ENCODE results near the gene KRT1. TPM values are rescaled to one million over a fixed set of nuclear protein-coding genes. Genes with fewer than 3 reads are reported as not detected.

KRT1 gene
- total RNA-seq, 2 donors from 2014 or later, result 1.5 to 18.1 TPM

DNA sequence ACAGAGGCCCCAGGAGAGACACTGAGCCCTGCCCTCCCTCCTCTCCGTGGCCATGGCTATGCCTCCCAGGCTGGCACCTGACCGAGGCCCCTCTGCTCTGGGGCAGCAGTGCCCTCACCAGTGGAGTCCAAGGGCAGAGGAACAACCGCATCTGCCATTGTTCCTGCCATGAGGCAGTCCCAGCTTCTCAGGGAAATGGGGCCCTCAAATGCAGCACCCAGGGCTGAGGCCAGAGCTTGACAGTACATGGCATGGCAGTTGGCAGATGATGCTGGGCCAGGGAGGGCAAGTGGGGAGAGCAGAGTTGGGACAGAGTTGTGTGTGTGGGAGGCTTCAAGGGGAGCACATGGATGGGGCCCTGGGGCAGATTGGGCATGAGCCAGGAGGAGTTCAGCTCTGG is 44.2 kb upstream of the KRT1 start:
- Histone ChIP-seq H3K4me1 (replicated peaks) (no peaks in the 10 kb centered on the region), H3K4me3 (no peak overlapping the region), H3K27ac (no peak overlapping the region), H3K36me3 (no peaks in the 10 kb centered on the region), H3K9me3 (no peaks in the 10 kb centered on the region), H3K27me3 (replicated peaks; ENCODE audit: insufficient read depth) (no peaks in the 10 kb centered on the region)
- DNase-seq (ENCODE audit: low spot score), result no peak
- TF ChIP-seq CTCF (IDR thresholded peaks at IDR 0.05) (no peak), POLR2AphosphoS5 (IDR thresholded peaks at IDR 0.05) (no peak), POLR2A (IDR thresholded peaks at IDR 0.05) (no peak)
- intact Hi-C loops (cut with DNase I), result no loop called here
- WGBS, result 100% methylated on average over 3 of the region's 3 CpGs

DNA sequence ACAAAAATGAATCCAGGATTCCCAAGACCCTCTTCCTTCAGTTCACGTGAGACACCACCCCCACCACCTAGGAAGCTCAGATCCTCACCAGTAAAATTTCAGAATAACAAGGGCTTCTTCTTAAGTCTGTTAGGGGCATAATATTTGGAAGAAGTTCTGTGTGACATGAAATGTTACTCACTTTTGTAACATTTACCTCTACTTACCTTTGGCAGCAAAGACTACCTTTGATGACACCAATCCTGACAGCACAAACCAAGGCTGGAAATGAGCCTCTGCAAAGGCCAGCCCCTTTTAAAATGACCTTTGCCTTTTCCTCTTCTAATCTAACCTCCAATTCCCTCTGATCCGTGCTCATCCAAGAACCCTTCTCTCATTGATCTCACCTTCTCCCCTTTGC is 42.5 kb upstream of the KRT1 start:
- no peak for TF ChIP-seq POLR2A (IDR thresholded peaks at IDR 0.05)
- no peak for TF ChIP-seq POLR2AphosphoS5 (IDR thresholded peaks at IDR 0.05)
- TF ChIP-seq CTCF (IDR thresholded peaks at IDR 0.05), result no peak
- Histone ChIP-seq H3K9me3 (no peaks in the 10 kb centered on the region), H3K27me3 (replicated peaks; ENCODE audit: insufficient read depth) (no peaks in the 10 kb centered on the region), H3K4me1 (replicated peaks) (no peaks in the 10 kb centered on the region), H3K27ac (no peak overlapping the region), H3K4me3 (no peak overlapping the region), H3K36me3 (no peaks in the 10 kb centered on the region)
- DNase-seq (ENCODE audit: low spot score), result no peak
- WGBS, result 82% methylated on average over 2 of the region's 2 CpGs
- intact Hi-C loops (cut with DNase I), result no loop called here

DNA sequence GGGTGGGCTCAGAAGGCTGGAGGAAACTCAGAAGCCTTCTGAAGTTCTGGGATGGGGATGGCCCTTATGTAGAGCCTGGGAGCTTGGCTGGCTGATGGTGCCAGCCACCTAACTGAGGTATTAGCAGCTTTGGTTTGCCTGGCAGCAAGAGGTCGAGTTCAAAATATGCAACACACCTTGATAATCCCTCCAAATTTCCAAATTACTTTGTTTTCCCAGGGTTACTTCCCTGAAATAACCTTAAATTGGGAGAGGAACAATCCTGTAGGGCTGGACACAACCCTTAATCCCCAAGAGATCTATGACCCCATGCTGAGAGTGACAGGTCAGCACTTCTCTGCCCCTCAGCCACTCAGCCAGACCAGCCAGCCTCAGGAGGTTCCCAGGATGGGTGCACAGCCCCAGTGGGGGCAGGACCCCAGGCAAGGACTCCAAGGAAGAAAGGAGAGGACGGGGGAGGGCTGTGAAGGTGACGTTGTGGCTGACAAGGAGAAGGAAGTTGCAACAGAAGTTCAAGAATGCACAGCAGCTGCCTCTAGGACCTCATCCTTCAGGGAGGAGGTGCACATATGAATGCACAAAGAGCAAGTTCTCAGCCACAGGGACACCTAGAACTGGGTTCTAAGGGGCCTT is 41.7 kb upstream of the KRT1 start:
- no peaks in the 10 kb centered on the region for H3K9me3 ChIP-seq
- H3K27ac ChIP-seq, result no peak overlapping the region
- intact Hi-C loops (cut with DNase I), result no loop called here
- no peak for TF ChIP-seq CTCF (IDR thresholded peaks at IDR 0.05)
- TF ChIP-seq POLR2A (IDR thresholded peaks at IDR 0.05), result no peak
- no peak for TF ChIP-seq POLR2AphosphoS5 (IDR thresholded peaks at IDR 0.05)
- WGBS, result 43% methylated on average over 3 of the region's 3 CpGs
- no peak overlapping the region for H3K4me3 ChIP-seq
- H3K4me1 ChIP-seq (replicated peaks), result no peaks in the 10 kb centered on the region
- no peak for DNase-seq (ENCODE audit: low spot score)
- no peaks in the 10 kb centered on the region for H3K27me3 ChIP-seq (replicated peaks; ENCODE audit: insufficient read depth)
- H3K36me3 ChIP-seq, result no peaks in the 10 kb centered on the region

DNA sequence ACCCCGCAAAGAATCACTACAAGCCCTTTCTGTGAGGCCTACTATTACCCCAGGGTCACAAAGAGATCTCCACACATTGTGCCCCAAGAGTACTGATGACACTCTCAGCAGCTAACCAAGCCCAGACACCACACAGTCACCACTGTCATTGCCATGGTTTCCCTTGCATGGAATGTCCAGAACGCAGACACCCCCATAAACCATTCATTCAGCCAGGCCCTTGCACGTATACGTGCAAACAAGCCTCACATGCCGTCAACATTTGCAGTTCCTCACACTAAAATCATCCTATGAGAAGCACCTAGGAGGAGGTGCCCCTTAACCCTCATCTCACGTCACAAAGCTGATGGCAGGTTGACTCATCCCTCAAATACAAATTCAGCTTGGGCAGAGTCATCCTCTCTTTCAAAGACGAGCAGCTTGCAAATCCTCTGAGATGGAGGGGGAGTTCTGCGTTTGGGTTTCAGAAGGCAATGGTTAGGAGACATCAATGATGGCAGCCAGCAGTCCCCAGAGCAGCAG is 40.2 kb upstream of the KRT1 start:
- no peaks in the 10 kb centered on the region for H3K4me1 ChIP-seq (replicated peaks)
- no peak for DNase-seq (ENCODE audit: low spot score)
- no peak overlapping the region for H3K27ac ChIP-seq
- no peak for TF ChIP-seq POLR2AphosphoS5 (IDR thresholded peaks at IDR 0.05)
- TF ChIP-seq CTCF (IDR thresholded peaks at IDR 0.05), result no peak
- TF ChIP-seq POLR2A (IDR thresholded peaks at IDR 0.05), result no peak
- H3K27me3 ChIP-seq (replicated peaks; ENCODE audit: insufficient read depth), result no peaks in the 10 kb centered on the region
- WGBS, result 78% methylated on average over 8 of the region's 8 CpGs
- H3K9me3 ChIP-seq, result no peaks in the 10 kb centered on the region
- H3K36me3 ChIP-seq, result no peaks in the 10 kb centered on the region
- intact Hi-C loops (cut with DNase I), result no loop called here
- no peak overlapping the region for H3K4me3 ChIP-seq

GRCh38 chr12:52716061-52716460 is 35.9 kb upstream of the KRT1 start:
- Histone ChIP-seq H3K36me3 (no peaks in the 10 kb centered on the region), H3K27ac (no peak overlapping the region), H3K4me1 (replicated peaks) (no peaks in the 10 kb centered on the region), H3K4me3 (no peak overlapping the region), H3K9me3 (no peaks in the 10 kb centered on the region), H3K27me3 (replicated peaks; ENCODE audit: insufficient read depth) (peaks cover 13% of the 10 kb centered on the region)
- no peak for DNase-seq (ENCODE audit: low spot score)
- intact Hi-C loops (cut with DNase I), result no loop called here
- TF ChIP-seq CTCF (IDR thresholded peaks at IDR 0.05), result no peak
- TF ChIP-seq POLR2AphosphoS5 (IDR thresholded peaks at IDR 0.05), result no peak
- TF ChIP-seq POLR2A (IDR thresholded peaks at IDR 0.05), result no peak
- 98% methylated on average over 5 of the region's 5 CpGs for WGBS

All from prostate gland (tissue), 2 donors.